Measurements from ENCODE around the gene CSF1.

Gene CSF1

DNA sequence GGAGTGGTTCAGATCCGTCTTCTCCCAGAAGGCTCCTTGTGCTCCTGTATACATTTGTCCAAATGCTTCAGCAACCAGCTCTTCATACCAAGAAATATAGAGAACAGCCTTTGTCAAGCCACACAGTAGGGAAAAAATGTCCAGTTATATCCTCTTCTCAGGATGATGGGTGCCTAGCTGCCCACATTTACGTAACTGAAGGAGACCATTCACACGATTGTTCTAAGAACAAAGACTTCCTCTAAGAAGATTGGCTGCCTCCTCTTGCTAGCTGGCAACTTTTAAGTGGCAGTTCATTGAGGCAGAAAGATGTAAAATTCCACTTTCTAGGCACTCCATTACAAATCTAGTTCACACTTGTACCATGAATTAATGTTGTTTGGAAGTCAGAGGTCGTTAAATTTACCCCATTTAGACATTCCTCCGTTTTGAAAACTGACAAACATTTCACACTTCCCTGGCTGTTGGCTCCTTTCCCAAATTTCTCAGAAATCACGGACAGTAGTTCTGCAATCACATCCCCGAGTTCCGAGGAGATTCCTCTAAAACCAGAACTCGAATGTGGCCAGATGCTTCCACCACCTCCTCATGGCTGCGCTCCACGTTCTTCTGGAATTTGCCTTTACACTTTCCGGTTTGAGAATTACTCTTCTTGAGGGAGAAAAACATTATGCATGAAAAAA, 45.6 kb upstream of the CSF1 start:
- H3K27me3 ChIP-seq (ENCODE audit: control insufficient read depth in 1 of 2, insufficient read depth in 1 of 2, low read length in 2 of 2), result no peaks in the 10 kb centered on the region
- H3K9ac ChIP-seq (ENCODE audit: low read length), result peak overlapping the region; percentile 81
- no peak overlapping the region for H2BK15ac ChIP-seq (ENCODE audit: low read depth, poor library complexity, severe bottlenecking)
- no peaks in the 10 kb centered on the region for H3K36me3 ChIP-seq (ENCODE audit: control insufficient read depth in 1 of 2, insufficient read depth in 2 of 2, low read depth in 1 of 2, low read length in 2 of 2)
- no peak overlapping the region for H3K23ac ChIP-seq (ENCODE audit: low read length in 2 of 2)
- H4K91ac ChIP-seq (ENCODE audit: low read length), result no peak overlapping the region
- H3K79me1 ChIP-seq (replicated peaks; ENCODE audit: low read length, poor library complexity, severe bottlenecking), result no peaks in the 10 kb centered on the region
- no peak overlapping the region for H3K18ac ChIP-seq (ENCODE audit: low read depth in 1 of 2, low read length in 2 of 2)
- H3K14ac ChIP-seq (ENCODE audit: low read length in 2 of 2), result no peak overlapping the region
- peaks cover 2% of the 10 kb centered on the region for H3K4me1 ChIP-seq (ENCODE audit: control insufficient read depth, insufficient read depth, low read depth, low read length)
- no peak overlapping the region for H4K8ac ChIP-seq (ENCODE audit: low read length)
- H3K4me2 ChIP-seq (ENCODE audit: low read length, poor library complexity, severe bottlenecking), result no peak overlapping the region
- H2AK5ac ChIP-seq (ENCODE audit: low read length, severe bottlenecking), result no peak overlapping the region
- 86% methylated on average over 11 of the region's 12 CpGs for WGBS
- H3K9me3 ChIP-seq (ENCODE audit: control insufficient read depth, low read length), result no peaks in the 10 kb centered on the region
- no peak overlapping the region for H2BK5ac ChIP-seq (ENCODE audit: low read depth, low read length, poor library complexity, severe bottlenecking)
- H2BK120ac ChIP-seq (ENCODE audit: low read depth, low read length), result no peak overlapping the region
- no peak overlapping the region for H2AFZ ChIP-seq (ENCODE audit: low read depth, low read length)
- no peak overlapping the region for H3K4ac ChIP-seq (ENCODE audit: low read depth in 1 of 2, low read length in 2 of 2)
- H3K4me3 ChIP-seq (ENCODE audit: insufficient read depth in 1 of 2, low read depth in 1 of 2, low read length in 2 of 2), result peak overlapping the region in 1 of 2 experiments; percentile 21
- no peak overlapping the region for H3K27ac ChIP-seq (ENCODE audit: low read length, poor library complexity, severe bottlenecking)
- DNase-seq, result peak; percentile 33
- no peak overlapping the region for H2BK12ac ChIP-seq (ENCODE audit: low read length in 2 of 2)

DNA sequence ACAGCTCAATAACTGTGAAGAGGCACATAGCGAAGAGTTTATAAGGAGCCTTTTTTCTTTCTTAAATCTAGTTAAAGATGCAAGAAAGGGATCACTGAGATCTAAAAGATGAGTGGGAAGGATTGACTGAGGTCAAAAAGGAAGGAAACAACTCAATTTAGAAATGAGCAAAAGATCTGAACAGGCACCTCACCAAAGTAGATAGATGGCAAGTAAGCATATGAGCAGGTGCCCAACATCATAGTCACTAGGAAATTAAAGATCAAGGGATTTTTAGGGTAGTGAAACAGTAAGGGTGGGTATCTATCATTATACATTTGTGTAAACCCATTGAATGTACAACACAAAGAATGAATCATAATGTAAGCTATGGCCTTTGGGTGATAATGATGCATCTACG, 44.6 kb upstream of the CSF1 start:
- Histone ChIP-seq H4K8ac (ENCODE audit: low read length) (no peak overlapping the region), H3K23ac (ENCODE audit: low read length in 2 of 2) (no peak overlapping the region), H3K14ac (ENCODE audit: low read length in 2 of 2) (no peak overlapping the region), H2BK120ac (ENCODE audit: low read depth, low read length) (no peak overlapping the region), H3K9me3 (ENCODE audit: control insufficient read depth, low read length) (no peaks in the 10 kb centered on the region), H3K4me2 (ENCODE audit: low read length, poor library complexity, severe bottlenecking) (no peak overlapping the region), H3K79me1 (replicated peaks; ENCODE audit: low read length, poor library complexity, severe bottlenecking) (no peaks in the 10 kb centered on the region), H3K18ac (ENCODE audit: low read depth in 1 of 2, low read length in 2 of 2) (no peak overlapping the region), H3K27ac (ENCODE audit: low read length, poor library complexity, severe bottlenecking) (no peak overlapping the region), H3K4me3 (ENCODE audit: insufficient read depth in 1 of 2, low read depth in 1 of 2, low read length in 2 of 2) (no peak overlapping the region), H4K91ac (ENCODE audit: low read length) (no peak overlapping the region), H2BK15ac (ENCODE audit: low read depth, poor library complexity, severe bottlenecking) (no peak overlapping the region), H2AK5ac (ENCODE audit: low read length, severe bottlenecking) (no peak overlapping the region), H3K27me3 (ENCODE audit: control insufficient read depth in 1 of 2, insufficient read depth in 1 of 2, low read length in 2 of 2) (no peaks in the 10 kb centered on the region), H3K4me1 (ENCODE audit: control insufficient read depth, insufficient read depth, low read depth, low read length) (peaks cover 2% of the 10 kb centered on the region), H3K9ac (ENCODE audit: low read length) (no peak overlapping the region), H3K36me3 (ENCODE audit: control insufficient read depth in 1 of 2, insufficient read depth in 2 of 2, low read depth in 1 of 2, low read length in 2 of 2) (no peaks in the 10 kb centered on the region), H2AFZ (ENCODE audit: low read depth, low read length) (no peak overlapping the region), H2BK12ac (ENCODE audit: low read length in 2 of 2) (no peak overlapping the region), H3K4ac (ENCODE audit: low read depth in 1 of 2, low read length in 2 of 2) (no peak overlapping the region), H2BK5ac (ENCODE audit: low read depth, low read length, poor library complexity, severe bottlenecking) (no peak overlapping the region)
- no peak for DNase-seq
- WGBS, result 100% methylated on average over 2 of the region's 2 CpGs

GRCh38 chr1:109873278-109874175, 37.1 kb upstream of the CSF1 start:
- peaks cover 18% of the 10 kb centered on the region for H3K4me1 ChIP-seq (ENCODE audit: control insufficient read depth, insufficient read depth, low read depth, low read length)
- peak overlapping the region; percentile 83 for H2BK15ac ChIP-seq (ENCODE audit: low read depth, poor library complexity, severe bottlenecking)
- H3K4me3 ChIP-seq (ENCODE audit: insufficient read depth in 1 of 2, low read depth in 1 of 2, low read length in 2 of 2), result peak overlapping the region in 1 of 2 experiments; percentile 9
- H2AFZ ChIP-seq (ENCODE audit: low read depth, low read length), result no peak overlapping the region
- peak overlapping the region; percentile 95 for H3K18ac ChIP-seq (ENCODE audit: low read depth in 1 of 2, low read length in 2 of 2)
- H3K9me3 ChIP-seq (ENCODE audit: control insufficient read depth, low read length), result no peaks in the 10 kb centered on the region
- peak overlapping the region; percentile 88 to 100 for H2BK12ac ChIP-seq (ENCODE audit: low read length in 2 of 2)
- 20% methylated on average over 2 of the region's 3 CpGs for WGBS
- no peaks in the 10 kb centered on the region for H3K79me1 ChIP-seq (replicated peaks; ENCODE audit: low read length, poor library complexity, severe bottlenecking)
- peak overlapping the region; percentile 63 for H4K8ac ChIP-seq (ENCODE audit: low read length)
- H2BK120ac ChIP-seq (ENCODE audit: low read depth, low read length), result peak overlapping the region; percentile 22
- peak overlapping the region; percentile 11 for H2AK5ac ChIP-seq (ENCODE audit: low read length, severe bottlenecking)
- H3K9ac ChIP-seq (ENCODE audit: low read length), result no peak overlapping the region
- H3K4me2 ChIP-seq (ENCODE audit: low read length, poor library complexity, severe bottlenecking), result no peak overlapping the region
- no peak overlapping the region for H3K23ac ChIP-seq (ENCODE audit: low read length in 2 of 2)
- peak overlapping the region; percentile 61 to 77 for H3K4ac ChIP-seq (ENCODE audit: low read depth in 1 of 2, low read length in 2 of 2)
- no peaks in the 10 kb centered on the region for H3K27me3 ChIP-seq (ENCODE audit: control insufficient read depth in 1 of 2, insufficient read depth in 1 of 2, low read length in 2 of 2)
- H4K91ac ChIP-seq (ENCODE audit: low read length), result peak overlapping the region; percentile 96
- H2BK5ac ChIP-seq (ENCODE audit: low read depth, low read length, poor library complexity, severe bottlenecking), result peak overlapping the region; percentile 68
- peak overlapping the region in 1 of 2 experiments; percentile 94 for H3K14ac ChIP-seq (ENCODE audit: low read length in 2 of 2)
- peak; percentile 53 for DNase-seq
- no peaks in the 10 kb centered on the region for H3K36me3 ChIP-seq (ENCODE audit: control insufficient read depth in 1 of 2, insufficient read depth in 2 of 2, low read depth in 1 of 2, low read length in 2 of 2)
- no peak overlapping the region for H3K27ac ChIP-seq (ENCODE audit: low read length, poor library complexity, severe bottlenecking)

DNA sequence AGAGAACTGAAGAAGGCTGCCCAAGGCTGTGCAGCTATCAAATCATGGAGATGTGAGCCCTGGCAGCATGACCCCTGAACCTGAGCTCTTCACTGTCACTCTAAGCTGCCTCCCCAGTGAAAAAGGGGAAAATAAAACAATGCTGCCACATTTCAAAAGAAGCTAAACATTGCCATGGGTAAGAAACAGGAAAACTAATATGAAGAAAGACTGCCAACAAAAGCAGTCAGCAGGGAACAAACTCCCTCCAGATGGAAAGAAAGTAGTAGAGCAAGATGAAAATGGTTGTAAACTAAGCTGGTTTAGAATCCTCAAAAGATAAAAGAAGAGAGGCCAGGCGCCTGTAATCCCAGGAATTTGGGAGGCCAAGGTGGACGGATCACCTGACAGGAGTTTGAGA, 36.2 kb upstream of the CSF1 start:
- Histone ChIP-seq H3K18ac (ENCODE audit: low read depth in 1 of 2, low read length in 2 of 2) (peak overlapping the region in 1 of 2 experiments; percentile 44), H3K14ac (ENCODE audit: low read length in 2 of 2) (no peak overlapping the region), H2AK5ac (ENCODE audit: low read length, severe bottlenecking) (peak overlapping the region; percentile 15), H3K4me1 (ENCODE audit: control insufficient read depth, insufficient read depth, low read depth, low read length) (peaks cover 23% of the 10 kb centered on the region), H4K8ac (ENCODE audit: low read length) (no peak overlapping the region), H2BK120ac (ENCODE audit: low read depth, low read length) (no peak overlapping the region), H3K4me3 (ENCODE audit: insufficient read depth in 1 of 2, low read depth in 1 of 2, low read length in 2 of 2) (peak overlapping the region in 1 of 2 experiments; percentile 9), H3K27me3 (ENCODE audit: control insufficient read depth in 1 of 2, insufficient read depth in 1 of 2, low read length in 2 of 2) (no peaks in the 10 kb centered on the region), H2BK12ac (ENCODE audit: low read length in 2 of 2) (peak overlapping the region; percentile 51 to 73), H2BK15ac (ENCODE audit: low read depth, poor library complexity, severe bottlenecking) (no peak overlapping the region), H2AFZ (ENCODE audit: low read depth, low read length) (no peak overlapping the region), H4K91ac (ENCODE audit: low read length) (no peak overlapping the region), H3K79me1 (replicated peaks; ENCODE audit: low read length, poor library complexity, severe bottlenecking) (no peaks in the 10 kb centered on the region), H3K4ac (ENCODE audit: low read depth in 1 of 2, low read length in 2 of 2) (peak overlapping the region in 1 of 2 experiments; percentile 53), H3K9me3 (ENCODE audit: control insufficient read depth, low read length) (no peaks in the 10 kb centered on the region), H3K4me2 (ENCODE audit: low read length, poor library complexity, severe bottlenecking) (no peak overlapping the region), H3K9ac (ENCODE audit: low read length) (no peak overlapping the region), H3K36me3 (ENCODE audit: control insufficient read depth in 1 of 2, insufficient read depth in 2 of 2, low read depth in 1 of 2, low read length in 2 of 2) (no peaks in the 10 kb centered on the region), H3K23ac (ENCODE audit: low read length in 2 of 2) (no peak overlapping the region), H2BK5ac (ENCODE audit: low read depth, low read length, poor library complexity, severe bottlenecking) (no peak overlapping the region), H3K27ac (ENCODE audit: low read length, poor library complexity, severe bottlenecking) (no peak overlapping the region)
- no peak for DNase-seq
- WGBS, result 100% methylated on average over 2 of the region's 2 CpGs

Data from mesenchymal stem cell (in vitro differentiated cells and primary cell).